Fibroblast of lung (primary cell): Measurements from ENCODE around the gene ZNF385B. TPM values are rescaled to one million over a fixed set of nuclear protein-coding genes. Genes with fewer than 3 reads are reported as not detected.

Source experiments
- DNase-seq, 2 donors: peaks; one replicate each; pipeline versions ENCODE4 v3.0.0 to v3.0.0-alpha.2; 2010; ENCODE audit warnings: low read depth in 2 of 2
- H2AFZ ChIP-seq: 2 replicates; pipeline ENCODE4 v1.5.1; 2012; ENCODE audit warnings: low read length, control low read depth, inconsistent platforms
- H3K27ac ChIP-seq: 2 replicates; pipeline ENCODE4 v1.5.1; 2011; ENCODE audit warnings: low read length, control low read depth; ENCODE audit not compliant: insufficient read depth
- H3K27me3 ChIP-seq: 2 replicates; pipeline ENCODE4 v1.5.1; 2011; ENCODE audit warnings: mild to moderate bottlenecking, low read length; ENCODE audit not compliant: control insufficient read depth, insufficient read depth
- H3K36me3 ChIP-seq: 2 replicates; pipeline ENCODE4 v1.5.1; 2011; ENCODE audit warnings: low read length; ENCODE audit not compliant: control insufficient read depth, insufficient read depth
- H3K4me1 ChIP-seq: 2 replicates; pipeline ENCODE4 v1.5.1; 2011; ENCODE audit warnings: low read length; ENCODE audit not compliant: control insufficient read depth, insufficient read depth; ENCODE audit errors: extremely low read depth
- H3K4me2 ChIP-seq: 2 replicates; pipeline ENCODE4 v1.5.1; 2011; ENCODE audit warnings: low read length, control low read depth; ENCODE audit not compliant: insufficient read depth; ENCODE audit errors: extremely low read depth
- H3K4me3 ChIP-seq, 4 experiments: fragments of 200-600 bp in 1 of 4; sonication (generic) in 1 of 4; replicated peaks in 1 of 4; 2 replicates each; pipeline ENCODE4 v1.5.1; 2011 to 2016; ENCODE audit warnings: low read length in 4 of 4, low read depth in 3 of 4, mild to moderate bottlenecking in 3 of 4, control low read depth in 2 of 4, inconsistent platforms in 1 of 4, mixed read lengths in 1 of 4; ENCODE audit not compliant: insufficient read depth in 1 of 4; ENCODE audit errors: control extremely low read depth in 1 of 4
- H3K79me2 ChIP-seq: 2 replicates; pipeline ENCODE4 v1.5.1; 2012; ENCODE audit warnings: mild to moderate bottlenecking, low read length, inconsistent platforms; ENCODE audit not compliant: control insufficient read depth, insufficient read depth
- H3K9ac ChIP-seq: 2 replicates; pipeline ENCODE4 v1.5.1; 2011; ENCODE audit warnings: mild to moderate bottlenecking, low read length, control low read depth; ENCODE audit not compliant: insufficient read depth
- H3K9me3 ChIP-seq: 2 replicates; pipeline ENCODE4 v1.5.1; 2012; ENCODE audit warnings: low read depth, low read length; ENCODE audit not compliant: control insufficient read depth, insufficient read depth
- H4K20me1 ChIP-seq: 2 replicates; pipeline ENCODE4 v1.5.1; 2011; ENCODE audit warnings: low read length; ENCODE audit not compliant: control insufficient read depth, insufficient read depth; ENCODE audit errors: extremely low read depth
- EZH2 ChIP-seq: IDR thresholded peaks from 2 replicates; pipeline ENCODE4 v1.5.1; 2012; ENCODE audit warnings: low read length, control low read depth, mild to moderate bottlenecking; ENCODE audit errors: missing control alignments
- polyA plus RNA-seq, 2 donors: library from polyadenylated mRNA; depleted of rRNA in 1 of 2; stranded (reverse) in 1 of 2; unstranded in 1 of 2; fragments of >200 nt; gene quantifications; 2 replicates each; pipeline ENCODE4 v1.2.1, GENCODE V29; 2011 to 2012; ENCODE audit warnings: missing spikeins in 1 of 2
- total RNA-seq: library from RNA; depleted of rRNA; stranded (reverse); fragments of >200 nt; gene quantifications from 2 replicates; pipeline ENCODE4 v1.2.1, GENCODE V29; 2014
- TF ChIP-seq, protein P1 (sequence below), 2 donors: IDR thresholded peaks in 1 of 2; conservative IDR thresholded peaks in 1 of 2; 1 replicate in 1 of 2; 2 replicates in 1 of 2; pipeline ENCODE4 v1.5.1; 2011 to 2012; ENCODE audit warnings: low read length in 2 of 2, control low read depth in 1 of 2, inconsistent platforms in 1 of 2, low read depth in 1 of 2, mild to moderate bottlenecking in 1 of 2

Gene ZNF385B
- total and polyA plus RNA-seq, 2 donors (not counting 1 experiment from before 2014, with no cell fraction given): 0.06 TPM; not detected in 1

DNA sequence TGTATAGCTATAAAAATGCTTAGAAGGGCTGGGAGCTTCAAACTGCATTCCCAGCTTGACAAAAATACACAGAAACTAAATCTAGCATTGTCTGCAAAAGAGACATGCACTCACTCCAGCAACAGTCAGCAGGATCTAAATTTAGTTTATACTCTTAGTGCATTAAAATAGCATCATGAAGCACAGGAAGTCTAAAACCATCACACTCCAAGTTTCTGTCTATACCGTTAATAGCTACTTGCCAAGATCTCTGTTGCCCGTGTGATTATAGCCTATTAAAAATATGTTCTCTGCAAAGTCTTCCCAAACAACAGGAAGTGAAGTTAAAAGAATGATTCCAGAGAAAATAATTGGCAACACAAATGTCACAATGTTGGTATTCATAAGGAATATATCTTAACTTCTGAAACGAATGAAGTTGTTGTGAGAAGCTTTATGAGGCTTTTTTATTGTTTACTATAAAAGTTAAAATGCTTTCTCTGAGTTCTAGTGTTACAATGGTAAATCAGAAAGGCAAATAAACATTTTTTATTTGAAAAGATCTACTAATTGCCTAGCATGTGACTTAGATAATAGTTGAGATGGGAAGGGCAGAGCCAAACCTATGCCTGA is 184.2 kb downstream of the ZNF385B start:
- no peaks in the 10 kb centered on the region for H3K36me3 ChIP-seq
- H2AFZ ChIP-seq: no peak overlapping the region
- no peak overlapping the region for H3K9ac ChIP-seq
- H3K4me3 ChIP-seq: no peak overlapping the region
- no peak overlapping the region for H3K27ac ChIP-seq
- H3K27me3 ChIP-seq: no peaks in the 10 kb centered on the region
- peak in 1 of 2 donors; percentile 23 for DNase-seq
- no peaks in the 10 kb centered on the region for H3K4me1 ChIP-seq
- no peak overlapping the region for H3K4me2 ChIP-seq
- no peaks in the 10 kb centered on the region for H3K79me2 ChIP-seq
- no peaks in the 10 kb centered on the region for H4K20me1 ChIP-seq
- no peak for TF ChIP-seq EZH2
- TF ChIP-seq, protein P1, sequence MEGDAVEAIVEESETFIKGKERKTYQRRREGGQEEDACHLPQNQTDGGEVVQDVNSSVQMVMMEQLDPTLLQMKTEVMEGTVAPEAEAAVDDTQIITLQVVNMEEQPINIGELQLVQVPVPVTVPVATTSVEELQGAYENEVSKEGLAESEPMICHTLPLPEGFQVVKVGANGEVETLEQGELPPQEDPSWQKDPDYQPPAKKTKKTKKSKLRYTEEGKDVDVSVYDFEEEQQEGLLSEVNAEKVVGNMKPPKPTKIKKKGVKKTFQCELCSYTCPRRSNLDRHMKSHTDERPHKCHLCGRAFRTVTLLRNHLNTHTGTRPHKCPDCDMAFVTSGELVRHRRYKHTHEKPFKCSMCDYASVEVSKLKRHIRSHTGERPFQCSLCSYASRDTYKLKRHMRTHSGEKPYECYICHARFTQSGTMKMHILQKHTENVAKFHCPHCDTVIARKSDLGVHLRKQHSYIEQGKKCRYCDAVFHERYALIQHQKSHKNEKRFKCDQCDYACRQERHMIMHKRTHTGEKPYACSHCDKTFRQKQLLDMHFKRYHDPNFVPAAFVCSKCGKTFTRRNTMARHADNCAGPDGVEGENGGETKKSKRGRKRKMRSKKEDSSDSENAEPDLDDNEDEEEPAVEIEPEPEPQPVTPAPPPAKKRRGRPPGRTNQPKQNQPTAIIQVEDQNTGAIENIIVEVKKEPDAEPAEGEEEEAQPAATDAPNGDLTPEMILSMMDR (conservative IDR thresholded peaks at IDR 0.05 in 1 of 2, IDR thresholded peaks at IDR 0.05 in 1 of 2; ENCODE audit: low read depth in 1 of 2, low read length in 2 of 2): no peak
- no peaks in the 10 kb centered on the region for H3K9me3 ChIP-seq

DNA sequence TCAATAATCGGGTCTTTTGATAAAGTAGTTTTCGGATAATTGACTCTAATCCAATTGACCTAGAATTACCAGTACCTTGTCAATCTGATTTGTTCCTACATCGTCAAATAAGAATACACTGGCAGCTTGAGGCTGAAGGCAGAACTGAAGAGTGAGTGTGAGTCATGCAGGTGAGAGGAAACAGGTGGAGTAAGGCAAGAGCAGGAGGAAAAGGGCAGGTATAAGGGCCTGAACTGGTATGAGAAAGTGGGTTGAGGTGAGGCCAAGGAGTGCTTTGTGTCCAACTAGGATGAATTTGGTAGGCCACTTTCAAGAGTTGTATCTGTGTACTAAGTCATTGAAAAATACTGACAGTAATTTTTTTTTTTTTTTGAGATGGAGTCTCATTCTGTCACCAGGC is 186.0 kb downstream of the ZNF385B start:
- Histone ChIP-seq H3K4me1 (no peaks in the 10 kb centered on the region), H3K4me3 (no peak overlapping the region), H3K36me3 (no peaks in the 10 kb centered on the region), H3K9me3 (no peaks in the 10 kb centered on the region), H2AFZ (no peak overlapping the region), H3K27me3 (no peaks in the 10 kb centered on the region), H4K20me1 (no peaks in the 10 kb centered on the region), H3K9ac (no peak overlapping the region), H3K27ac (no peak overlapping the region), H3K79me2 (no peaks in the 10 kb centered on the region), H3K4me2 (no peak overlapping the region)
- no peak for DNase-seq
- TF ChIP-seq EZH2: no peak
- TF ChIP-seq, protein P1 (conservative IDR thresholded peaks at IDR 0.05 in 1 of 2, IDR thresholded peaks at IDR 0.05 in 1 of 2; ENCODE audit: low read depth in 1 of 2, low read length in 2 of 2): no peak

DNA sequence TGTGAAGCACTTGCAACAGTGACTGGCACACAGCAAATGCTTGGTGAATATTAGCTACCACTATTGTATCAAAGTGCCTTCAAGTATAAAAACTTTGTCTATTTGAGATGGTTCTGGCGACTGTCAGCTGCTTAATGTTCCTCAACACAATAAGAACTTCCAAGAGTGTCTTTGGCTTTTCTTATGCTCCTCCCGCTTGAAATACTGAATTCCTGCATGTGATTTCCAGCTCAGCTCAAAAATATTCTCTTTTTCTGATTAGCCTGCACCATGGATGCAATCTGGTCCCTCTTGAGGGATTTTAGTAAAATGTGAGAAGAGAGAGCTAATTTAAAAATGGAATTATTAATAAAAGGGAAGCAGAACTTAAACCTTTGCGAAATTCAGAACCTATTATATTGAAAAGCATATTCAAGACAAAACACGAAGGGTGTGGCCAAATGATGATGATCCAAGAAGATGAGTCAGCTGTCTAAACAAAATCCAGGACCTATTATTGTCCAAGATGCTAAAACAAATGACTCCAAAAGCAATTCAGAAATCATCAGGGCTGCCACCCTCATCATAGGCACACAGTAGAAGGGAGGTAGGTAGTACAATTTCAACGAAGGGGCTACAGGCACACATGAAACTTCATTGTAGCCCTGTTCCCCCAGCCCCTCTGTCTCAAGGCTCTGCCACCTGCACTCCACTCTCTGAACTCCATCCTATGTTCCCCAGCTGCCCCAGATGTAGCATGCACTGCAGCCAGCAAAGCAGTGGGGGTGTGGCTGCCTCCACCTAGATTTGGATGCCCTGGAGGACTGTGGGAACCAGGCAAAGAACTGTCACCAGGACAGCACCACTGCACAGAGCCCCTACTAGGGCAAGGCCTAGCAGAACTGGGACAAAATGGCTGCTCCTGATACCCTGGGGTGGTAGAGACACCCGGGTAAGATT is 190.1 kb downstream of the ZNF385B start:
- Histone ChIP-seq H3K4me1 (no peaks in the 10 kb centered on the region), H4K20me1 (no peaks in the 10 kb centered on the region), H3K9ac (no peak overlapping the region), H3K27ac (no peak overlapping the region), H2AFZ (no peak overlapping the region), H3K79me2 (no peaks in the 10 kb centered on the region), H3K4me3 (no peak overlapping the region), H3K36me3 (no peaks in the 10 kb centered on the region), H3K27me3 (no peaks in the 10 kb centered on the region), H3K4me2 (no peak overlapping the region), H3K9me3 (no peaks in the 10 kb centered on the region)
- no peak for DNase-seq
- TF ChIP-seq, protein P1 (conservative IDR thresholded peaks at IDR 0.05 in 1 of 2, IDR thresholded peaks at IDR 0.05 in 1 of 2; ENCODE audit: low read depth in 1 of 2, low read length in 2 of 2): no peak
- TF ChIP-seq EZH2: no peak
